GM21390 (cell line): ENCODE data around the gene DEFB132.
A peak's percentile ranks its signal among the peaks of the same experiment; 100 is the strongest.

Experiments
- ATAC-seq: cut with Tn5 transposase; IDR thresholded peaks from one replicate; pipeline ENCODE4 v1.9.1; 2021; ENCODE audit not compliant: unreplicated experiment

DEFB132 gene

GRCh38 chr20:263701-264100, 6.2 kb downstream of the DEFB132 start:
- ATAC-seq, result no peak

DNA sequence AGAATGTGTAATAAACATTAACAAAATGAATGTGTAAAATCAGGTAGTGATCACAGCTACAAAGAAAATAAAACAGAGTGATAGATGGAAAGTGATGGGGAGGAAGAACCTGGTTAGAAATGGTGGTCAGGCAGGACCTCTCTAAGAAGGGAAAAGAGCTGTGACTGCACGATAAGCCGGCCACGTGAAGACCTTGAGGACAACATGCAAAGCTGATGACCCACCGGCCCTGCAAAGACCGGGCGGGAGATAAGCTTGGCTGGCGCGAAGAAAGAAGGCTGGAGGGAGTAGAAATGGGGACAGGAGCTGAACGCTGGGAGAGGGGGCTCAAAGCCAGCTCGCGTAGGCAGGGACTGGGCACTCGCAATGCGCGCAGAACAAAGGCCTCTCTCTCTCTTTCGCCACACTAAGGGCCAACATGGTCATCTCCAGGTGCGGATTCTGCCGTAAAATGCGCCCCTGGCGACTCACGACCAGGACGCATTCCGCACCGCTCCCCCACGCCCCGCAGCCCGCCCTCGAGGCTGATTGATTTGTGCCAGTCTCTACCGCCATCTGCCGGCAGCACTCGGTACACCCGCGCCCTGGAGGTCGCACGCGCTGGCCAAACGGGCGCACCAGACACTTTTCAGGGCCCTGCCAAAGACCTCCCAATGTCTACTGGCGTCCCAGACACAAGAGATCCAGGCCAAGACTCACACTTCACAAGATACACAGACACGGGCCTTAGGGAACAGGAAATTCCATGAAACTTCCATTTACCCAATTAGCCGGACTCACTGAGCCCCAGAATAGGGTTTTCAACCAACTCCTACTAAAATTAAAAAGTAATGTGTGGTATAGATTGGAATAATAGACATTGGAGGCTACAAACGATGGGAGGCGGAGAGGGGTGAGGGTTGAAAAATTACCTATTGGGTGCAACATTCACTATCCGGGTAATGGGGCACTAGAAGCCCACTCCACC, 9.4 kb downstream of the DEFB132 start:
- ATAC-seq, result peak; percentile 94

- no peak for ATAC-seq
Observed at GRCh38 chr20:270517-270916, 13.0 kb downstream of the DEFB132 start.

DNA sequence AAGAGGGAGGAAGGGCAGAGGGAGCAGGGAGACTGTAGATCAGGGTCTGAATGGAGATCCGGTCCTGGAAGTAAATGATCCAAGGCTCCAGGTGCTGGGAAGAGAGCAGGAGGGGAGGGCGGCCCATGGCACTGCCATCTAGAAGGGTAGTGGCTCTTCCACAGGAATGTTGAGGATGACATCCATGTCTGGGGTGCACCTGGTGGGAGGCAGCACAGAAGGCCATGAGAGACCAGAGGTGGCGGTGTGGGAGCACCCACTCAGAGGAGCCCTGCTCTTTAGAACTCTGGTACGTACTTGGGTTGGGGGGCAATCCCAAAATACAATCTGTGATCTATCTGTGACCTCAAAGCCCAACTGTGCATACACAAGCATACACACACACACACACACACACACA, 13.5 kb downstream of the DEFB132 start:
- ATAC-seq, result no peak

- no peak for ATAC-seq
Observed at GRCh38 chr20:271528-271927, 14.0 kb downstream of the DEFB132 start.

- no peak for ATAC-seq
Observed at GRCh38 chr20:272718-273117, 15.2 kb downstream of the DEFB132 start.

GRCh38 chr20:273884-274283, 16.4 kb downstream of the DEFB132 start:
- ATAC-seq, result no peak

DNA sequence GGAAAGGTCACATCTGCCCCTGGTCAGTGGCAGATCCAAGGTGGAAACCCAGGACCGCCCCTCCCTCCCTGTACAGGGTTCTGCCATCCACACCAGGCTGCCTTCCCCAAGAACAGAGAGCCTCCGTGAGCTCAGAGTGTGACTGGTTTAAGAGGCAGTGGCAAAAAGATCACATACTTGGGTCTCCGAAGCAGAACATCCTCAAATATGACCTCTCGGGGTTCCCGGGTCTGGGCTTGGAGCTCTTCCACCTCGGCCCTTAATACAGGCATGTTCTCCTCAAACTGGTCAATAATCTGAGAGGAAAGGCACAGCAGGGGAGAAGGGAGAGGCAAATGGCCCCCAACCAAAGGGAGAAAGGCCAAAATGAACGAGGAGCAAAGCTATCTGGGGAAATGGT, 18.3 kb downstream of the DEFB132 start:
- ATAC-seq, result no peak

GRCh38 chr20:276620-277495, 19.3 kb downstream of the DEFB132 start:
- ATAC-seq, result no peak

- ATAC-seq, result no peak
Observed at GRCh38 chr20:277496-277781, 19.9 kb downstream of the DEFB132 start.

DNA sequence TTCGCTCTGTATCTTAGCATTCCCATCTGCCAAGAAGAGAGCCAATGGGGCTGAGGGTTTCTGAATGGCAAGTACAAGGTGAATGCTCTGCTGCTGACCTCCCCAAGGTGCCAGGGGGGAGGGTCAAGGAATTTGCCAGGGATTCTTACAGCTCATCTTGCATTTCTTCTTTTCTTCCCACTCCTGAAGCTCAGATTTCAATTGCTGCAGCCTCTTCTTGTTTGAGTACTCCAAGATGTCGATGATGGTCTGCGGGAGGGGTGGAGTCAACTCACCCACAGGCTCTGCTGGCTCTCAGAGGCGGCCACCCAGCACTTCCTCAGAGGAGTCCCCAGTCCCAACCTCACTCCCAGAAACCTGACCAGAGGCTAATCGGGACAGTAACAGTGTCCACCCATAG, 20.7 kb downstream of the DEFB132 start:
- ATAC-seq, result no peak

DNA sequence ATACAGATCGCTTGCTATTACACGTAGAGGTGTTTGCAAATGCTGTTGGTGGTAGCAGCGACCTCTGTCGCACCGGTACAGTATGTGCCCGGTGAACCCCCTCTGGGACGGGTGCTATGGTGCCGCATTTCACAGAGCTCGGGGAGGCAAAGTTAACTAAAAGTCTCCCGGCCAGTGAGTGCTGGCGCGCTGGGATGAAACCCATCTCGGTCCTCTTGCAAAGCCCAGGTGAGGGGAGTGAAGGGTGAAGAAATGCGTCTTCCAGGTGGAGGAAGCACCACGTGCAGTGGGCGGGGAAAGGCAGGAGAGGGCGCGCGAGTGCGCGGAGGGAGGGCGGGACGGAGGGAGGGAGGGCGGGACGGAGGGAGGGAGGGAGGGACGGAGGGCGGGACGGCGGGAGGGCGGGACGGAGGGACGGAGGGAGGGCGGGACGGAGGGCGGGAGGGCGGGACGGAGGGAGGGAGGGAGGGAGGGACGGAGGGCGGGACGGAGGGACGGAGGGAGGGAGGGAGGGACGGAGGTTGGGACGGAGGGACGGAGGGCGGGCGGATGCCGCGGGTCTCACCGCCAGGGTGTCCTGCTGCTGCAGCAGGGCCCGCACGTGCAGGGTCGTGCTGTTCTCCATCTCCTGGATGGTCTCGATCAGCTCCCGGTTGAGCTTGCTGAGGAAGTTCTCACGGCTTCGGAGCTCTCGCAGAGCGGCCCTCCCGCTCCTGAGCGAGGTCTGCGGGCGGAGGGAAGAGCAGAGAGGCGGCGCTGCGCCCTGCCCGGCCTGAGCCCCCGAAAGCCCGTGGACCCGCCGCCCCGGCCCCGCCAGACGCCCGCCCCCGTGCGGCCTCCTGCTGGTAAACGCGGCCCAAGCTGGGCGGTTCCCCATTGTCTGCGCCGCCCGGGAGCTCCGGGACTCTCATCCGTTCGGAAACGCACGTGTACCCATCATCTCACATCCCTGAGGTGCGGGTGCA, 21.4 kb downstream of the DEFB132 start:
- no peak for ATAC-seq

- no peak for ATAC-seq
Observed at GRCh38 chr20:284172-284571, 26.6 kb downstream of the DEFB132 start.

GRCh38 chr20:286508-286907, 29.0 kb downstream of the DEFB132 start:
- no peak for ATAC-seq

DNA sequence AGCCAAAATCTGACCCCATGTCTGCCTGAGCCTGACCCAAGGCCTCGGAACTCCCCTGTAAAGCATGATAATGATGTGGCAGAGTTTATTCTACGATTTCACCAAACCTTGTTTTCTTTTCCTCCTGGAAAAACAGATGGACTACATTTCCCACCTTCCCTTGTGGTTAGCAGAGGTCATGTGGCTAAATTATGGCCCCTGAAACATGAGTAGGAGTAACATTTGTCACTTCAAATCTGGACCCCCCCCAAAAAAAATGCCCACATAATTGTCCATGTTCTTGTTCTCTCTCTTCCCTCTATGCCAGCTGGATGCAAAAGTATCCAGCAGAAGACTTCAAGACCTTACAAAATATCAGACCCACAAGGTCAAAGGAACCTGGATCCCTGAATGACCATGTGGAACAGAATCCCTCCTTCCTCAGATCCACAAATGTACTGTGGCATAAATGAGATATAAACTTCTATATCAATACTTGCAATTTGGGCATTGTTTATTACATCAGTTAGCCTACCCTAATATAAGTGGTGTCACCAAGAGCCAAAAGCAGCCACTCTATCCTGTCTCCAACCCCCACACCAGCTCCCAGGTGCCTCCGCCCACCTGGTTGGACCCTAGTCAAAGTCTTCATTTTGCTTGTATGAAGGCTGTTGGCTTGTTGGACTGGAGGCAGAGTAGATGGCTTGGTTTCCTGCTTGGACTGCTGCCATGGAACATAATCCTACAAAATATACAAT, 31.6 kb downstream of the DEFB132 start:
- no peak for ATAC-seq

GRCh38 chr20:289693-290083, 32.2 kb downstream of the DEFB132 start:
- ATAC-seq, result no peak

- peak; percentile 81 for ATAC-seq
Observed at GRCh38 chr20:290084-290831, 32.7 kb downstream of the DEFB132 start, which contains the start of gene C20orf96. Gene C20orf96 (minus strand): TSS chr20:290750. CDS start chr20:290610, 140 bp downstream.

DNA sequence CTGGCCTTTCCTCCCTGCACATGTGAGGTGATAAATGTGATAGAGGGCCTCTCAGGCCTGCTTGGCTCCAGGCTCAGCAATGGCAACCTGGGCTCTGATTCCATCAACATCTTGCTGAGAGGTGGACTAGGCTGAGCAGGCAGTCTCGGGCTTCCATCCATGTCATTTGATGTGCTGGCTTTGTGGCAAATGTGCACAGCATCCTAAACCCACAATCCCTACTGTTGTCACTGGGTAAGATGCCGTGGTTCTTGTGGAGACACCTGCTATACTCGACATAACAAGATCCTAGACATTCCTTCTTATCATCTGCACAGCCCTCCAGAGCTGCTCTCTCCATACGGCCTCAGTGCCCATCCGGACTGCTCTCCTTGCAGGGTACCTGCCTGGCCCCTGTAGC, 37.1 kb downstream of the DEFB132 start:
- no peak for ATAC-seq

DNA sequence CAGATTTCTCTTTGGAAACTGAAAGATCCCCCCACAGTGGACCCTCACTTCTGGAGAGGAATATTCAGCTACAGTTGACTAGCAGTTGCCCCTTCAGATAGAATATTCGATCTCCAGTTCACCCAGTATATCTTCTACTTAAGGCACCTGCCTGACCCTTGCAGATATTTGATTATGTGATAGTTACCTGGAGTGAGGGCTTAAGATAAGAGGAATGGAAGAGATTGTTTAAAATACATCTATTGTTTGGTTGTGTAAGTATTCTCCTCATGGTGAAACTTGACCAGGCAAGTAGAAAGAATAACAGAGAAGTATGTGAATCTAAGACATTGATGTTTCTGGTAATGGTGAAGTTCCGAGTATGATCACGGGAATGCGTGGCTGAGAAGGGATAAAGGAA, 38.3 kb downstream of the DEFB132 start:
- no peak for ATAC-seq
